GM21717 (cell line): ENCODE results near the gene UTP15.

Source experiments
- ATAC-seq: cut with Tn5 transposase; IDR thresholded peaks from one replicate; pipeline ENCODE4 v1.9.1; 2021; ENCODE audit warnings: mild to moderate bottlenecking, moderate library complexity; ENCODE audit not compliant: unreplicated experiment

The UTP15 gene

DNA sequence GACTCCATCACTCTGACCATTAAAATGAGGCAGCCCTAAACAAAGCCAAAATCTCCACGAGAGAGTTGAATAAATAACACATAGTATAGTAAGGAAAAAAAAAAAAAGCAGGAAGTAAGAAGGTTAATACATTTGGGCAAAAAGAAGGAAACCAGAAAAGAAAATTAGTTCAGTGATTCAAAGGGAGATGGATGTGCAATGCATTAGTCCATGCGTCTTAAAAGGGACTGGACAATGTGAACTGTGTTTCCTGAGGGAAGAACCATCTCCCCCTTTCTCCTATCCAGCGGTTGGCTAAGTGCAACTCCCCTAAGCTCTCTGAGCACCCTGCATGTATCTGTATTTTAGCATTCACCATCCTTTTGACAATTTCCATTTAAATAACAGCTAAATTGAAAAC lies 1.5 kb upstream of the UTP15 start:
- ATAC-seq, result no peak

DNA sequence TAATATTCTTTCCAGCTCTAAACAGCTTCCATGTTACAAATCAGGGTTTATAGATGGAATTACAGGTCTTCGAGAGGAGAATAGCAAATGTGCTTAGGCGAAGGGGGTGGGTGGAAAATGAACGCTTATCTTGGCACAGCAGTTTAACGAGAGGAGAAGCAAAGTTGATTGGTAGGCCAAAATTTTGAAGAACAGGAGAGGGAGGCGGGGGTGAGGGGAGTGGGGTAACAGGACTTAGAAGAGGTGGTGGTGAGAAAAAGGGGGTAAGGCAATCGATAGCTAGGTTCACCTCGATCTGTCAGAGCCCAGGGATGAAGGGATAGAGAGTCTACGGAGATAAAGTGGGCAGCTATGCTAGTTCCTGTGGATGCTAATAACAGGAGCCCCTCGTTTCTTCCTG lies 868 bp upstream of the UTP15 start:
- no peak for ATAC-seq

DNA sequence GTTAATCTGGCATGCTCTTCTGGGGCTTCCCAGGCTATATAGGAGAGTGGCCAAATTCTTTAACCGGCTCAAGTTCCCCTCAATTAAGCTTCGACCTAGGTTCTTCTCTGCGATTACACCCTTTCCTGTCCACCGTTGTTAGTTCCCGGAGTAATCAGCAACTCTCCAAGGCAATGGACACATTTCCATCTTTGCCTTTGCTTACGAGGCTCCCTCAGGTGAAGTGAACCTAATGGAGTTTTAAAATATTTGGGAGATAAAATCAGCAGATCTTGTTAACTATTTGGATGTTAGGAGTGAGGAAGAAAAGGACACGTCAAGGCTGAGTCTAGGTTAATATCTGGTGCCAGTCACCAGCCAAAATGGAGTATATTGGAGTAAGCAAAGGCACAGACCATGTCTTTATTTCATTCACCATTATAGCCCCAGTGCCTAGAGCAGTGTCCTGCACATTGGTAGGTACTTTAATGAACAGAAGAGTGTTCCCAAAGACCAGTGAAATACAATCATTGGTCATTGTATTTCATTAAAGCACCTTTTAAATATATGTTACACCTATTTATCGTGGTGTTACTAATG lies 515 bp downstream of the UTP15 start:
- ATAC-seq, result no peak

DNA sequence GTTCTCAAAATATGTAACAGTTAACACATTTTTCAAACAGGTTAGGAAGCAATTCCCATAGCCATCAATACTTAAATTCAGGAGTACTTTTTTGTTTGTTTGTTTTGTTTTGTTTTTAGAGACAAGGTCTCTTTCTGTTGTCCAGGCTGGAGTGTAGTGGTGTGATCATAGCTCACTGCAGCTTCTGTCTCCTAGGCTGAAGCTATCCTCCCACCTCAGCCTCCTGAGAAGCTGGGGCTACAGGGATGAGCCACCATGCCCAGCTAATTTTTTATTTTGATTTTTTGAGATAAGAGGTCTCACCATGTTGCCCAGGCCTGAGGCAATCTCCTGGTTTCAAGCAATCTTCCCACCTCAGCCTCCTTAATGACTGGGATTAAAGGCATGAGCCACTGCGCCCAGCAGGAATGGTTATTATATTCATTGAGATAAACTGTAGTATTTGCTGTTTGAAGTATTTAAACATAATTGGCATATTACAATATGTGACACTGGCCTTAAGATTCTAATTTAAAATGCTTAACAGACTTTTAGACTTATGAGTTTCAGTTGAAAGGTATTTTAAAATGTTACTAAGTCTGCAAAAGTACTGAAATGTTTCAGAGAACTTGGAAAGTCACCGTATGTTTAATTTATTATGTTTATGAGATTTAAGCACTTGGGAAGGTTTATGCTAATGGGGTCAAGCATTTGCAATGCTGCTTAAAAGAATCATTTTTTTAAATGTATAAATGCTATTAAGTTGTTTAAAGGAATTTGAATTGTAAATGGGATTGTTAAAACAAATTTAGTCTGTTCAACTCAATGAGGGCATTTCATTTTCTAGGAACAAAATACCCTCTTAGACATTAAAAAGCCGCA lies 17.0 kb downstream of the UTP15 start:
- no peak for ATAC-seq

DNA sequence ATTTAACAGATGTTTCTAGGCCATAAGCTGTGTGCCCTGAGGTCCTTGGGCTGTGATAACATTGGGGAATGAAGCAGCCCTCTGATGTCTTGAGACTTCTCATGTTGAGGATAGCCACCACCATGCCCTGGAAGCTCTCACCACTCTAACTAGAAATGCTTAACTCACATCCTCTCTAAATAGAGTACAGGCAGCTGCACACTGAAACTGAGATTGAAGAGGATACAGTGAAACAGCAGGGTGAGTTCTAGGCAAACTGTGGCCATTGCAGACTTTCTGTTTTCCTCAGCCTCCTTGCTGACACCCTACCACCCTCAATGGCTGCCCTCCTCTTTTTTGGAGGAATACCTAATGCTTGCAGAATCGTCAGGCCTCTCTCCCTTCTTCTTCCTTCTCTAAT lies 22.4 kb downstream of the UTP15 start:
- ATAC-seq, result peak; percentile 59

DNA sequence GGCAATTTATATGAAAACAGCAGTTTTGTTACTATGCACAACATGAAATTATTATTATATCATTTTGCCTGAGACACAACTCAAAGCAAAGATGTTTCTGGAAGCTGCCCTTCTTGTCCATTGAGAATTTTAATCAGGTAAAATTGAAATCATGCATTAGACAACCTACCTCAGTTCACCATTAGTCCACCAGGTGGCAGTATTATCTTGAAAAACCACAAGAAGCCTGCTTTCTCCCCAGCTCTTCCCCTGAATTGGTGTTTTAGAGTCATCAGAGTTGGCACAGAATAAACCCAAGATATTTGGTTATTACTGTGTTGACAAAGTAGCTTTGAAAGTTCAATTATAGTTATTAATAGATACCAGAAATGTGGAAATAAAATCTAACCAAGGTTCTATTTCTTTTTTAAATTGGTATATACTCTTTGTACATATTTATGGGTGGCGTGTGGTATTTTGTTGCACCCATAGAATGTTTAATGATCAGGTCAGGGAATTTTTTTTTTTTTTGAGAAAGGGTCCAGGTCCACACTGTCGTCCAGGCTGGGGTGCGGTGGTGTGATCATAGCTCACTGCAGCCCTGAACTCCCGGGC lies 25.7 kb downstream of the UTP15 start:
- ATAC-seq, result peak; percentile 61

DNA sequence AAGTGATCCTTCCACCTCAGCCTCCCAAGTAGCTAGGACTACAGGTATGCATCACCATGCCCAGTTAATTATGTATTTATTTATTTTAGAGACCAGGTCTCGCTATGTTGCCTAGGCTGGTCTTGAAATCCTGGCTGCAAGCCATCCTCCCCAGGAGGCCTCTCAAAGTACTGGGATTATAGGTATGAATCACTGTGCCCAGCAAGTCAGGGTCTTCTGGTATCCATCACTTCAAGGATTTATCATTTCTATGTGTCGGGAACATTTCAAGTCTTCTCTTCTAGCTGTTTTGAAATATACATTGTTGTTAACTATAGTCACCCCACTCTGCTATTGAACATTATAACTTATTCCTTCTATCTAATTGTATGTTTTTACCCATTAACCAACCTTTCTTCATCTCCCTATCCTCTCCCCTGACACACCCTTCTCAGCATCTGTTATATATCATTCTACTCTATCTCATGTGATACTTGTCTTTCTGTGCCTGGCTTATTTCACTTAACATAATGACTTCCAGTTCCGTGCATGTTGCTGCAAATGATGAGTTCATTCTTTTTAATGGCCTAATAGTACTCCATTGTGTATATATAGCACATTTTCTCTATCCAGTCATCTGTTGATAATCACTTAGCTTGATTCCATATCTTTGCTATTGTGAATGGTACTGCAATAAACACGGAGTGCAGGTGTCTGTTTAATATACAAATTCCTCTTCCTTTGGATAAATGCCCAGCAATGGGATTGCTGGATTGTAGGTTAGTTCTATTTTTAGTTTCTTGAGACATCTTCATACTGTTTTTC lies 26.4 kb downstream of the UTP15 start:
- ATAC-seq, result no peak

DNA sequence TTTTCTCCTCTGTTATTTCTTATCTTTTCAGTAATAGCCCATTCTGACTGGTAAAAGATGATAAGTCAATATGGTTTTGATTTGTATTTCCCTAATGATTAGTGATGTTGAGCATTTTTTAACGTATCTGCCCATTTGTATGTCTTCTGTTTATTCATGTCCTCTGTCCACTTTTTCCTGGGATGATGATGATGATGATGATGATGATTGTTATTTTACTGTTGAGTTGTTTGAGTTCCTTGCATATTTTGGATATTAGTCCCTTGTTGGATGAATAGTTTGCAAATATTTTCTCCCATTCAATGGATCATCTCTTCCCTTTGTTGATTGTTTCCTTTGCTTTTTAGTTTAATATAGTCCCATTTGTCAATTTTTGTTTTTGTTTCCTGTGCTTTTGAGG lies 27.0 kb downstream of the UTP15 start:
- no peak for ATAC-seq

DNA sequence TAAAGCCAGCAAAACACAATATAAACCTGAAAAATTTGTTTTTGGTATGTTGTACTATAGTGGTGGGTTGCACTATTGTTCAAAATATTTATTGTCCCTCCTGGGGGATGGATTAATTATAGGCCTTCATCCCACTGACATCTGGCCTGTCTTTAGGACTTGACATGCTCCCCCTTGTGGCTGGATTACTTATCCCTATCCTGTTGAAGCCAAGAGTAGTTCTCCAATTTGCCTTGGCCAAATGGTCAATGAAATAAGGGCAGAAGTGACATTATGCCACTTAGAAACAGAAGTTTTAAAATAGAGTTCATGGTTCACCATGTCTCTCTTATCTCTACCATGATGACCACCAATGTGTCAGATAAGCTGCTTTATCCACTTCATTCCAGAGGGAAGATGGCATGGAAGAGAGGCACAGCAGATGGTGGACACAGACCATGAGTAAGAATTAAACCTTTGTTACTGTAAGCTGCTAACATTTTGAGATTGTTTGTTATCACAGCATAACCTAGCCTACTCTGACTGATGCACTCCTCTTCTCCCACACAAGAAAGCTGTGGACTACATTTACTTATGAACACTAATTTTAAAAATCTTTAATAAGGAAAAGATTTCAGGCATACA lies 31.3 kb downstream of the UTP15 start:
- no peak for ATAC-seq

DNA sequence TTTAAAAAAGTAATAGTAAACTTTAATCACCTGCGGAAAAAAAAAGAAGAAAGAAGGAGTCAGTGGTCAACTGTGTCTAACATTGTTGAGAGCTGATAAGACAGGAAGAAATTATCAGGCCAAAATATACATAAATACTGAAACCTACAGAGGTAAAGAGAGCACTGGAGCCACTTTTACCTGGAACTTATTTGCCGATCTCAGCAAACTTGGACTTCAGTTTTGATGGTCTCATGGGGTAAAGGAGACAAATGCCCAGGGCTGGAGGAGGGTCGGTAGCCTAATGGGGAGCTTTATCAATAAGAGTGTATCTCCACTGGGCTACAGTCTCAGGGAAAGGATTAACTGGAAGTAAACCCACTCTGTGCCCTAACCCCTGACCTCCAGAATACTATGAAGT lies 33.8 kb downstream of the UTP15 start:
- no peak for ATAC-seq

DNA sequence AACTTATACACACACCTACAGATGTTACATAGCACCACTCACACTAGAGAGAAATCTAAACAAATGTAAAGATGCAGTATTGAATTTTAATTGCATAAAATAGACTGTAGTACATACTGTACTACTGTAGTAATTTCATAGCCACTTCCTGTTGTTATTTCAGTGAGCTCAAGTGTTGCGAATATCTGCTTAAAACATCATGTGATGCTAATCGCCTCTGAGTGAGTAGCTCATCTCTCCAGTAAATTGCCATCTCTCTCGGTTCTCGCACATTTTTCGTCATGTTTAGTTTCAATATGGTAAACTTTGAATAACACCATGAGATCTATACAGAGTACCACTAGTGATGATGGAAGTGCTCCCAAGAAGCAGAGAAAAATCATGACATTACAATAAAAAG lies 38.5 kb downstream of the UTP15 start:
- ATAC-seq, result no peak

DNA sequence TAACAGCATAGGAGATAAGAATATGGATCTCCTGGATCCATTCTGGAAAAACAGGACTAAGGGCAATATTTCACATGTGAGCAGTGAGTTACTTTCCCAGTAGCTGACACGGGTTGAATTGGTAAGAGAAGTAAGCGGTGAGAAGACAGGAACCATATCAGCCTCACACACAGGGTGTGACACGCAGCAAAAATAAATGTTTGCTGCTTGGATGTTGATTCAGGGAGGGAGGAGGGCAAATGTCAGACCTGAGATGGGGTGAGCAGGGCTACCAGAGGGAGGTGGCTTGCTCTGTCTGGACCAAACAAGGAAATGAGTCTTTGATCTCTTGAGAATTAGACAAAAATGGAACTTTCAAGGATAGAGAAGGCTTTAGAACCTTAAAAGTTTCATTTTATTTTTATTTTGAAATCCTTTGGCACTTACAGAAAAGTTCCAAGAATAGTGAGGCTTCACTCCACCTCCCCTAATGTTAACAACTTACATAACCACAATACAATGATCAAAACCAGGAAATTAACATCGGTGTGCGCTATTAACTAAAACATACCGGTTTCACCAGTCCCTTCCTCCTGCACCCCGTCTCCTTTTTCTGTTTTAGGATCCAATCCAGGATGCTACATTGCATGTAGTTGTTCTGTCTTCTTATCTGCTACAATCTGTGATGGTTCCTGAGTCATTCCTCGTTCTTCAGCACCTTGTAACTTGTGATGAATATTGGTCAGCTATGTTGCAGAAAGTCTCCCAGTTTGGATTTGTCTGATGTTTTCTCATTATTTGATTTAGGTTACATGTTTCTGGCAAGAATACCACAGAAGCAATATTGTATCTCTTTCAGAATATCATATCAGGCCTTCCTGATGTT lies 39.9 kb downstream of the UTP15 start:
- ATAC-seq, result no peak

DNA sequence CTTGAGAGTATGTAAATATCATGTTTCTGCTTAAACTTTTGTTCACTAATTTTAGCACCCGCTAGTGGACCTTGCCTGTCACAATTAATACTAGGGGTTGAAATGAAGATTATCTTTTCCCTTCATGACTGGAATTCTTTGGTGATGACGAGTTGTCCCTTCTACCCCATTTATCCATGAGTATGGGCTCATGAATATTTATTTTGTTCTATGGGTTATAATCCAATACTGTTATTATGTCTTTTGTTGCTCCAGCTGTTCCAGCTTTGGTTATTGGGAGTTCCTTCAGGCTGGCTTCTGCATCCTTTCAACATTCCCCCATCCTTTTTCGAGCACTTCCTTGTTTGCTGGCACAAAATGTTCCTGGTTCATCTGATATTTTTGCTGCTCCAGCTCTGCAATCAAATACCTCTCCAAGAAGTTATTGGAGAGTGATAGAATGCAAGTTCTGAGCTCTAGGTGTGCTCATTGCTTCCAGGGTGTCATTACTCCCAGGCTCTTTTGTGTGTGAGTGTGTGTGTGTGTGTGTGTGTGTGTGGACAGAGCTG lies 40.7 kb downstream of the UTP15 start:
- ATAC-seq, result no peak

DNA sequence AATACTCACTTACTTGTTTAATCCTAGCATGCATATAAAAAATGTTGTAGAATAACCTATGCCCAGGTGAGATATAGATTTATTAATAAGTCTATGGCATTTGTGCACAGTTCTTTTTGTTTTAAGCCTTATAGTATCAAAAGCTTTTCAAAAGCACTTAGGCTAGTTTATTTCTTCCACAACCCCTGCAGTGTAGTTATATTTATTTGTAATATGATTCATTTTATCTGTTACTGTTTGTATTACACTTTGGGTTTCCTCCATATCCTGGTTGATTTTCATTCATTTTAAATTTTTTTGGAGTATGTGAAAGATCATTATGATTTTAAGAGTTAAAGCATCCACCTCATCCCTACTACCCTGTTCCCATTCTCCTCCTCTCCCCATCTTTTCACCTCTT lies 41.7 kb downstream of the UTP15 start:
- no peak for ATAC-seq

DNA sequence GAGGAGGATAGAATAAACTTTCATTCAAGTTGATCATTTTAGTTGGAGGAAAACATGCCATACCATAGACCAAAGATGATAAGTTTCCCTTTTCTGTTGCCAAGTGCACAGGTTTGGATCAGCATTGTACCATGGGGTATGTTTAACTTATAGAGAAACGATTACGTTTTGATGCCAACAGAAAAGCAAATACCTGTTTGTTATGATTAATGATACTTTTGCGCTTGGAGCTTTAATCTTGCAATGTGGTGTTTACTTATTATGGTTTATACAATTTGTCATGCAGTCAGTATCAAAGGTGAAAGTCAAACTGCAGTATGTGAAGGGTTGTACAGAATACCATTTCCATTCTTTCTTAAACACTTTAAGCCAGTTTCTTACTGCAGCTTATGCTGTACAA lies 47.3 kb downstream of the UTP15 start:
- ATAC-seq, result no peak

DNA sequence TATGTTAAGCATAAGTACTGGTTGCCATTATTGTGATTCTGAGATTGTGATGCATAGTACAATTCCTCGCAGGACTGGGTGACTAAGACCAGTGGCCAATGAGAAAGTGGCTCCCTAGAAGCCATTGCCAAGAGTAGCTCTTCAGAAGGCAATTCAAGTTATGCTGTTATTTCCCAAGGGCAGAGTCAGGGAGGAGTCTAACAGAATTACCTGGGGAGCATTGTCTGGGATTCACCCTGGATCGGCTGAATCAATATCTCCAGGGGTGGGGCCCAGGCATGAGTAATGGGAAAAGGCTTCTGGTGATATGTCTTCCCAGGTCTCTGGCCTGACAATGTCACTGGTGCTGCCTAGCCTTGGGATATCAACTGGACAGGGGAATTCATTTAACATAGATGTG lies 49.5 kb downstream of the UTP15 start:
- no peak for ATAC-seq

DNA sequence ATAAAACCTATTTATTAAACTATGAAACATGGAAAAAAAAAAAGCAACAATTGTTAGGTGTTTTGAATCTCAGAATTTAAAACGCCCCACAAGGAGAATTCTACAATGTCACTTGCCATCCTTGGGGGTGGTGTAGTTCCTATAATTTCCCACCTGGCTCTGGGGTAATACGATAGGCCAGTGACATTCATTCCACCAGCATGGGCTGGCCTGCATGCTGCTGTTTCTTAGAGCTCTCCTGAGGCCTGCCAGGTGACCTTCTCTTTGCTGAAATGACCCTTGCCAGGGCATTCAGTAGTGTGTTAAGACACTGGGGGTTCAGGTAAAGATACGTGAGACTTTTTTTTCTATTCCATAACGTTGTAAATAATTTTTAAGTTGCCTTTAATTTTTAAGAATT lies 50.4 kb downstream of the UTP15 start:
- ATAC-seq, result no peak

DNA sequence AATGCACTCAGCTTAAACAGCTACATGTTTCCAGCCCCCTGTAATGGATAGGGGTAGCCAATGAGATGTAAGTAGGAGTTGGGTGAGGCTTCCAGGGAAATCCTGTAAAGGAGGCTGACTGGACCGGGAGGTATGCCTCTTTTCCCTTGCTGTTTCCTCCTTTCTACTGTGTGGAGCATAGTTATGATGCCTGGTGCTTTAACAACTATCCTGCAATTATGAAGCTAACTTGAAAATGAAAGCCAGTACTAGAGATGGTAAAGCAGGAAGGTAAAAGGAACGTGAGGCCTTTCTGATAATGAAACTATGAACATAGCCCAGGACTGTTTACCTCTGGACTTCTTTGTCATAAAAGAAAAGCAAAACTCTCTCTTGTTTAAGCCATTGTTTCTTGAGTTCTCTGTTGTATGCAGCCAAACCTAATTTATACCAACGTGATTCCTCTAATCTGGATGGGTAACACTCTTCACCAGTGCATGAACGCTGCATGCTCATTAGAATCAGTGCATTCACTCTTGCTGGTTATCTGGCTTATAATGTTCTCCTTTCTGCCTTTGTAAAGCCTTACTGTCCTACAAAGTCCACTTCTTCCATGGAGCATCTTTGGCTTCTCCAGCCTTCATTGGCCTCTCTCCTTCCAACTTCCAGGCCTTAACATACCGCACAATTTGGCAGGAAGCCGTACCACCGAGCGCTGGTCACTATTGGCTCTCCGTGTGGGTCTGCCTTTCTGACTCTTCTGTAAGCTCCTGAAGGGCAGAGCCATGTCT lies 52.2 kb downstream of the UTP15 start:
- peak; percentile 64 for ATAC-seq
